GM12874 (cell line): ENCODE results near the gene BHLHA9.

Source experiments
- TF ChIP-seq, protein P1 (sequence below): IDR thresholded peaks from 2 replicates; pipeline ENCODE4 v1.5.1; 2011; ENCODE audit warnings: low read depth, mild to moderate bottlenecking, control low read depth, low read length, moderate library complexity; ENCODE audit not compliant: insufficient read depth

The BHLHA9 gene

DNA sequence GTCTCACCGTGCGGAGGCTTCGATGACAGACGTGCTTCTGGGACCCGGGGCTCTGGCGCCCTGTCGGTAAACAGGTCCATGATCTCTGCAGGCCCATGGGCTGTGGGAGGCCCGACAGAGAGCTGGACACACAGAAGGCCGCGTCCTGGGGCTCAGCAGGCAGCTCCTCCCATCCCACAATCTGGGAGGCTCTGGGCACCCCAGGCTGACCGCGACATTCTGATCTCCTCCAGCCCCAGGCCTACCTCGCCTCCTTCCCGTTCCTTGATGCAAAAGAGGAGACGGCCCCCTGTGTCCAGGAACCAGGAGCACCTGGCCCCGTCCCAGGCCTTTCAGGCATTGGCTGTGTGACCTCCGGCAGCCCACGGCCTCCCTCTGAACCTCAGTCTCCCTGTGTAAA lies 32.5 kb downstream of the BHLHA9 start:
- TF ChIP-seq, protein P1, sequence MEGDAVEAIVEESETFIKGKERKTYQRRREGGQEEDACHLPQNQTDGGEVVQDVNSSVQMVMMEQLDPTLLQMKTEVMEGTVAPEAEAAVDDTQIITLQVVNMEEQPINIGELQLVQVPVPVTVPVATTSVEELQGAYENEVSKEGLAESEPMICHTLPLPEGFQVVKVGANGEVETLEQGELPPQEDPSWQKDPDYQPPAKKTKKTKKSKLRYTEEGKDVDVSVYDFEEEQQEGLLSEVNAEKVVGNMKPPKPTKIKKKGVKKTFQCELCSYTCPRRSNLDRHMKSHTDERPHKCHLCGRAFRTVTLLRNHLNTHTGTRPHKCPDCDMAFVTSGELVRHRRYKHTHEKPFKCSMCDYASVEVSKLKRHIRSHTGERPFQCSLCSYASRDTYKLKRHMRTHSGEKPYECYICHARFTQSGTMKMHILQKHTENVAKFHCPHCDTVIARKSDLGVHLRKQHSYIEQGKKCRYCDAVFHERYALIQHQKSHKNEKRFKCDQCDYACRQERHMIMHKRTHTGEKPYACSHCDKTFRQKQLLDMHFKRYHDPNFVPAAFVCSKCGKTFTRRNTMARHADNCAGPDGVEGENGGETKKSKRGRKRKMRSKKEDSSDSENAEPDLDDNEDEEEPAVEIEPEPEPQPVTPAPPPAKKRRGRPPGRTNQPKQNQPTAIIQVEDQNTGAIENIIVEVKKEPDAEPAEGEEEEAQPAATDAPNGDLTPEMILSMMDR: no peak

DNA sequence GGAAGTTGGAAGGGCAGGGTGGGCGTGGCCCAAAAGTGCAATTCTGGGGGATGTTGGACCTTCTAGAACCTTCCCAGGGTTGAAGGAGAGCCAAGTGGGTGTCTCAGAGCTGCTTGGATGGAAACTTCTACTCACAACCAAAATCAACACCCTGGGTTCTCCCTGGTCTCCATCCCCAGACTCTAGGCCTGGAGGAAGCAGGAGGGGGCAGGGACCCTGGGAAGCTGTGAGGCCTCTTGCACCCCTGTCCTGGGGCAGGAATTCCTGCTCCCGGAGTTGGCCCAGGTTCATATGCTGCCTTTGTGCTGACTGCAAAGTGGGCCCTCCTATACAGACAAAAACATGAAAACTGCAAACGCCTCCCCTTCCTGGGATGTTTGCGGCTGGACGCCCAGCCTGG lies 34.3 kb downstream of the BHLHA9 start:
- TF ChIP-seq, protein P1: no peak

DNA sequence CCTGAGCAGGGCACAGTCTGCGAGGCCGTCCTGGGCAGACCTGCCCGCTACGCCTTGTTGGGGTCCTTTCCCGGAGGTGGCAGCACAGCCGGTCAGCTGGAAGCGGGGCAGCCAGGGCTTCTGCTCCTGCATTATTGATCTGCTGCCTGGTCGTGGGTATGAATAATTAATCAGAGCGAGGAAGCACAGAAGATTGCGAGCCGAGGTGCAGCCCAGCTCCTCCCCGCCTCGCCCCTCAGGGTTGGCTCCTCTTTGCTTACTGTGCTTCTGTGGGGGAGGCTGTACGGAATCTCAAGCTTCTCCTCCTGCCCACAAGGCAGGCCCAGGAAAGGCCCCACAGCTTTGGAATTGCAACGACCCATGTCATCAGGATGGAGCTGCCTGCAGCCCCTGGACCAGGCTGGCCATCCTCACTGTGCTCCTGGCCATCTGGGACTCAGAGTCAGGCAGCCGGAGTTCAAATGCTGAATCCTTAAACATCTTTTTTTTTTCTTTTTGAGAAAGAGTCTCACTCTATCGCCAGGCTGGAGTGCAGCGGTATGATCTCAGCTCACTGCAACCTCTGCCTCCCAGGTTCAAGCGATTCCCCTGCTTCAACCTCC lies 34.8 kb downstream of the BHLHA9 start:
- TF ChIP-seq, protein P1: no peak

DNA sequence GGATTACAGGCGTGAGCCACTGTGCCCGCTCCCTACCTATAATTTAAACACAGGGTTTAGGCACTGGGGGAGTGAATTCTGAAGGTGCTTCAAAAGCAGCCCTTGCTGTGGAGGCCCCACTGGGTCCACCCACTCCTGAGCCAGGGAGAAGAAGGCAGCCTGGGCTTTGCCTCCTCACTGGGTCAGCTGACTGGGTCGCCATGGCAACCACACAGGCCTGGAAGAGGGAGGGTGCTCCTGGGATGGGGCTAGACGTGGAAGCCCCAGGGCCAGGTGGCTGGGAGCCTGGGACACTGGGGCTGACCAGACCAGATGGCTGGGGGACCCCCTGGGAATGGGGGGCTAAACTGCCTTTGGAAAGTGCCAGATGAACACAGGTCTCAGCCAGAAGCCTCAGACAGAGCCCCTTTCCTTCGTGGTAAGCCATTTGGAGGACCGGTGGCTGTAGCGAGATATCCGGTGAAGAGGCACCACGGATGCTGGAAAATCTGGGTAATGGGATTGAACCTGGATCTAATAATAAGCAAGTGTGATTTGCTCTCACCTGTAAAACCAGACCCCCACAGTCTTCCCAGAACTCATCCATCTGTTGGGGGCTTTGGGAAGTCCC lies 42.1 kb downstream of the BHLHA9 start:
- TF ChIP-seq, protein P1: no peak

DNA sequence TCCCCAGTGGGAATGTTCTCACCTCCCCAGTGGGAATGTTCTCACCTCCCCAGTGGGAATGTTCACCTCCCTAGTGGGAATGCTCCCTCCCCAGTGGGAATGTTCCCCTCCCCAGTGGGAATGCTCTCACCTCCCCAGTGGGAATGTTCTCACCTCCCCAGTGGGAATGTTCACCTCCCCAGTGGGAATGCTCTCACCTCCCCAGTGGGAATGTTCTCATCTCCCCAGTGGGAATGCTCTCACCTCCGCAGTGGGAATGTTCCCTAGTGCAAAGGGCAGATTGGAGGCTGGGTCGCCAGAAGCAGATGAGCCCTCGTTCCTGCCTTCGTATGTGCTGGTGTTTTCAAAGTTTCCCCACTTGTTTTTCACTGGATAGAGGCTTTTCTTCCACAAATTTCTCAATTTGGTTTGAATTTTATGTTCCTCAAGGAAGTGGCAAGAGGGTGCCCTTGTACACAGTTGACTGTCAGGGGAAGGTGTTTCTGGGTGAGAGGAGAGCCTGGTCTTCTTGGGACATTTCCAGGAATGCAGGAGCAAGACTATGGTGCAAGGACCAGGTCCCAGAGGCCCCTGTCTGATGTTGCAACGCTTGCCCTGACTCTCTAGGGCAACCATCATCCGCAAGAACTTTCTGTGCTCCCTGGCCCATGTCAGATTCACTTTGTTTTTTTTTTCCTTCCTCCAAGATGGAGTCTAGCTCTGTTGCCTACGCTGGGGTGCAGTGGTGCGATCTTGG lies 43.2 kb downstream of the BHLHA9 start:
- TF ChIP-seq, protein P1: no peak

DNA sequence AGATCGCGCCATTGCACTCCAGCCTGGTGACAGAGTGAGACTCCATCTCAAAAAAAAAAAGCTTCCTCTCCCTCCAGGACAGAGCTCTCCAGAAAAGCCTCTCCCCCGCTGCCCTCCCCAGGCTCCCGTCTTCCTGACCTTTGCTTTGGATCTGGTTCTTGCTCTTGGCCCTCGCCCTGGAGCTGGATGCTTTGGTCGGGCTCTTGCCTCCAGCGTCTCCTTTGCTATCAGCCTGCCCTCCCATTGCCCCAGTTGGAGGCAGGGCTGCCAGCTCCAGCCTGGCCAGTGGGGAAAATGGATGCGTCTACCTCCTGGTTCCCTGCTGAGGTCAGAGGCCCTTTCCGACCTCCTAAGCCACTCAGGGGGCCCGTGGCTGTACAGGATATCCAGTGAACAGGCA lies 45.2 kb downstream of the BHLHA9 start:
- TF ChIP-seq, protein P1: no peak

DNA sequence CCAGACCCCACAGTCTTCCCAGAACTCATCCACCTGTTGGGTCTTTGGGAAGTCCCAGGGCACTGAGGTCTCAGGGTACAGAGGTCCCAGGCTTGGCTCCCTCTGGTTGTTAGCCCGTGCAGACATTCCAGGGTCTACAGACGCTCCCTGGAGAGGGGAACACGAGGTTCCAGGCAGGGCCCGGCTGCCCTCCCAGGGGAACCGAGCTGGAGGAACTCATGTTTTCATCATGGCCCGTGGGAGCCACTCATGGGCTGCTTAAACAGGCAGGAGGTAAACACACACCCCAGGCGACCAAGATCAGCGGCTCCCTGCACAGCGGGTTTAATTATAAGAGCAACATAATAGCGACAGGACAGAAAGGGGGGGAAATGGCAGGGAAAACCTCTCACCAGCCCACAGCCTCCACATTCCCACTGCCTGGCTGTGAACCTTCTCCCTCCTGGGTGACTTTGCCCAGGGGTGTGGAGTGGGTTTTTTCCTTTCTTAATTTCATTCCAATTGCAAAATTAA lies 45.7 kb downstream of the BHLHA9 start:
- TF ChIP-seq, protein P1: no peak
